Cortex of kidney (tissue), 1 donor: Measurements from ENCODE around the gene WDR49.

ENCODE experiments used
- DNase-seq: peaks from one replicate; lab custom pipeline; 2025; lab: John Stamatoyannopoulos, UW

Gene WDR49

DNA sequence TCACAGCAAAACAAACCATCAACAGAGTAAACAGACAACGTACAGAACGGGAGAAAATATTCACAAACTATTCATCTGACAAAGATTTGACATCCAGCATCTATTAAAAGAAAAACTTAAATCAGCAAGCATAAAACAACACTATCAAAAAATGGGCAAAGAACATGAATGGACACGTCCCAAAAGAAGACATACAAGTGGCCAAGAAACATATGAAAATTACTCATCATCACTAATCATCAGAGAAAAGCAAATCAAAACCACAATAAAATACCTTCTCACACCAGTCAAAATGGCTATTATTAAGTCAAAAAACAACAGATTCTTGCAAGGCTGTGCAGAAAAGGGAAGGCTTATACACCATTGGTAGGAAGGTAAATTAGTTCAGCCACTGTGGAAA, 166.2 kb downstream of the WDR49 start:
- DNase-seq = no peak

DNA sequence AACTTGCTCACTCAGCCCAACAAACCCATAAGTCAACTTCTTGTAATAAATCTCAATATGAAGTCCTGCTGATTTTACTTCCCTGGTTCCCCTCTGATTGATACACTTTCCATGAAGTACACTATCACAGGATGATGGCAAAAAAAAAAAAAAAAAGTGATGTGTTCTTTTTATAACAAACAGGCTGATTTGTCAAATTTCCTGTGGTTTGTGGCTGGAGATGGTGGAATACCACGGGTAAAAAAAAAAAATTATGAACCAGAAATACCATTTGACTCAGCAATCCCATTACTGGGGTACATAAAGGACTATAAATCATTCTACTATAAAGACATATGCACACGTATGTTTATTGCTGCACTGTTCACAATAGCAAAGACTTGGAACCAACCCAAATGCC, 169.2 kb downstream of the WDR49 start:
- no peak for DNase-seq

DNA sequence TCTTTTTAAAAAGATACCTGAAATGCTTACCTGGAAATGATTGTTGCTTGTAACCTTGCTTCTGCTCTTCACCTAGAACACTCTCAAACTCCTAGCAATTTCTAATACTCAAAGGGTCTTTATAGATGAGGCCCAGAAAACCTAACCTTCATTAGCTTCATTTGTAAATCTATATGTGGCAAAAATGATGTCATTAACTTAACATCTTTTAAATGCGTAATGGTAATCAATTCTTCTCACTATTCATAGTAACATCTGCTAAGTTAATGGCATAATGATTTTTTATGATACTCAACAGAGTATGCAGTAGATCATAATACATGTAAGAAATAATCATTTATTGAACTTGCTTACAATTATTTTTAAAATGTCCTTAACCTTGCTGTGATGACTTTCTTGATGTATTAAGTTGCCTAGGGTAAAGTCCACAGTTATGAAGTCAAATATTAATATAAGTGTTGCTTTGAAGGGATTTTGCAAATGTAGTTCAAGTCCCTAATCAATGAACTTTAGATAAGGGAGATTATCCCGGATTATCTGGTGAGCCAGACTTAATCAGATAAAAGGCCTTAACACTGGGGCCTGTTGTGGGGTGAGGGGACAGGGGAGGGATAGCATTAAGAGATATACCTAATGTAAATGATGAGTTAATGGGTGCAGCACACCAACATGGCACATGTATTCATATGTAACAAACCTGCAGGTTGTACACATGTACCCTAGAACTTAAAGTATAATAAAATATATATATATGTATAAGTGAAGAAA, 169.8 kb downstream of the WDR49 start:
- no peak for DNase-seq

DNA sequence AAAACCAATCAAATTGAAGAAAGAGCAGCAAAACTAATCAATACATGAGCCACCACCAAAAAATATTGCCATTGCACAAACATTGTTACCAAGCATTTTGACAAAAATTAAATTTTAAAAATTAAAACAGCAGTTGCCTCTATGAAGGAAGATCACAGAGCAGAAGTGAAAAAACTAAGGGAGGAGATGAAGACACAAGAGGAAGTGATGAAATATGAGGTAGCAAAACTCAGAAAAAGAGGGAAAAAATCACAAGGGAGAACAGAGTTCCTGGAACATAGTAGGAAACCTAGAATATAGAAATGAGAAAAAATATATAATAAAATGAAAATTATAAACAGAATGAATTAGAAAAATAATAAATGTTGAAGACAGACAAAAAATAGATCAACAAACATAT, 172.6 kb downstream of the WDR49 start:
- no peak for DNase-seq

DNA sequence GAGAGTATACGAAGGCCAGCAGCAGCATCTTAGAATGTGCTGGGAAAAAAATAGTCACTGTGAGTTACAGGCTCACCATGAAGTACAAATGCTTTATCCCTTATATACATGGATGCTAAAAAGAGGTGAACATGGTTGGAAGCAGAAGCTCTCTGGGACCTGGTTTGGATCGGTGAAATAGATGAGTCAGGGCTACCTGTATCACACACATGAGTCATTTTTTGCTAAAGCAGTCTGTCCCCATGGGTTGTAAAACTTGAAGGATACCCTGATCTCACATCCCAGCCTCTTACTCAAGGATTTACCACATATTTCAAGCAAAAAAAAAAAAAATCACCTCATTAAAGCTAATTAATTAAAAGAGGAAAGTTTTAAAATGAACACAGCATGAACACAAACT, 173.0 kb downstream of the WDR49 start:
- DNase-seq = no peak

DNA sequence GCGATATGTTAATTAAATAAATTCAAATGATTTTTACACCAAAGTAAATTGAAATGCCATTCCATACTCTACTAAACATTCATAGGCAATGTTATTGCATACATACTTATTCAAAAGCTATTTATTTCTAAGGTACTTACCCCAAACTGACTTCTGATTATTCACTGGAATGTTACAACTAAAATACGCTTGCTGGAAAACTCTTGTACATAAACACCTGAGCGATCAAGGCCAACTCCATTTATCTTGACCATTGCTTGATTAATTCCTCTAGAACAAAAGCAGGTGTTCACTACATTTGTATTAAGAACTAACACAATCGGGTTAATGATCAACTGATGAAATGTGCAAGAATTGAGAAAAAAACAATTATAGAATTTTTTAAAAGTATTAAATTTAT, 179.9 kb downstream of the WDR49 start, which contains the start of gene SERPINI2:
Gene SERPINI2 (minus strand): TSS at position 180 of the 400 bp plus-strand sequence. CDS start 2,208 bp downstream, outside the sequence.
- DNase-seq = no peak

DNA sequence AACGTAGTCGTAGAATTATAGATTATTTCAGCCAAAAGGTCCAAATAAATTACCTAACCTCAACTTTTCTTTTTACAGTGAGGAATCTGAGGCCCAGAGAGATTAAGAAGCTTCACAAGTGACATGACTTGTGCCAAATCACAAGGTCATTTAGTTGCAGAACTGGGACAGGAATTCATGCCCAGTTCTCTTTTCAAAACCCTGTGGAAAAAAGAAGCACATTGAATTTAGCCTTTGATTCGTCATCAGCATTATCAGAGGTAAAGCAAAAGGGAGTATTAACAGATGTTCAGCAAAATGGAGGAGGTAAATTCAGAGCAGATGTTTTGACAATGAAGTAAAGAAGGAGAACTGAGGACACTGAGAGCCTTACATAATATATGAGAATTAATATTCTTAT, 184.4 kb downstream of the WDR49 start:
- DNase-seq = no peak

DNA sequence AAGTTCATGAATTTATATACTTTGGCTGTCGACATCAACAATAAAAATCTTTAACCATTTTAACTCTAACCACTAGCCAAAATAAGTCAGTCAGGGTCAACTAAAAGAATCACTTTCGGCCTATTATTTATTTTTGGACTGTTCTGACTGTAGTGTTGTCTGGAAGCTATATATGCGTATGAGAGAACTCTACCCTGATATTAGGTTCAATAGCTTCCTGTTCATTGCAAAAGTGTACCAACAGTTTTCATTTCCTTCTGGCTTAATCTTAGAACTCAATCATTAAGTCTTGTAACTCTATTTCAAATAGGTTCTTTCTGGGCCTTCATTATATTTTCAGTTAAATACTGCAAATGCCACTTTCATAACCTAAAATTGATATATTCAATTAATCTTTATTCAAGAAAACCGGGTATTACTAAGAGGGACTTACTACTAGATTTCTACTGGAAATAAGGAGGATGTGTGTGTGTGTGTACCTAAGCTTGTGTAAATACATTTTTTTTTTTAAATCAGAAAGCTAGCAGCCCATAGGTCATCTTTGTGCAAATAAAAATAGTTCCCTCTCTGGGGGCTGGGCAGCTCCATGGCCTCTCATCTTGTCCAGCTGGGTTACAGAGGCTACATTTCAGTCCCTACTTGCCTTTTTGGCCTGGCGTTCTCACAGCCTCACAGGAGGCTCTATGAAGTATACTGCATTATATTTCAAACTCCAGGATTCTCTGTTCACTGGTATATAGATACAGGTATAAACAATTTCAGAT, 185.7 kb downstream of the WDR49 start:
- DNase-seq = no peak

DNA sequence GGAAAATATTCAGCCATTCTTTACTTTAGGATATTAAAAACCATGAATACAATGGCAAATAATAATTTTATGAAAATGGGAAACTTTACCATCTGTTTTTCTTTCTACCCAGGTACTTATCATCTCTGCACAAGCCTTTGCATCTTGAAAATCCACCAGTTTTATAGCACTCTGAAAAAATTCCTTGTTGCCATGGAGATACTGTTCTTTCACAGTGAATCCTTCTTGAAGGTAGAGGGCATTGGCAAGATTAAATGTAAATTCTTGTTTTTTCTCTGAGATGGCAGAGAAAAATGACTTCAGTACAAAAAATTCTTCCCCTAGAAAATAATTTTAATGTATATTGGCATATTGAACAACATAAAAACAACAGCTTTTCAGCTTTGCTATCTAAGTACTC, 186.8 kb downstream of the WDR49 start:
- no peak for DNase-seq

DNA sequence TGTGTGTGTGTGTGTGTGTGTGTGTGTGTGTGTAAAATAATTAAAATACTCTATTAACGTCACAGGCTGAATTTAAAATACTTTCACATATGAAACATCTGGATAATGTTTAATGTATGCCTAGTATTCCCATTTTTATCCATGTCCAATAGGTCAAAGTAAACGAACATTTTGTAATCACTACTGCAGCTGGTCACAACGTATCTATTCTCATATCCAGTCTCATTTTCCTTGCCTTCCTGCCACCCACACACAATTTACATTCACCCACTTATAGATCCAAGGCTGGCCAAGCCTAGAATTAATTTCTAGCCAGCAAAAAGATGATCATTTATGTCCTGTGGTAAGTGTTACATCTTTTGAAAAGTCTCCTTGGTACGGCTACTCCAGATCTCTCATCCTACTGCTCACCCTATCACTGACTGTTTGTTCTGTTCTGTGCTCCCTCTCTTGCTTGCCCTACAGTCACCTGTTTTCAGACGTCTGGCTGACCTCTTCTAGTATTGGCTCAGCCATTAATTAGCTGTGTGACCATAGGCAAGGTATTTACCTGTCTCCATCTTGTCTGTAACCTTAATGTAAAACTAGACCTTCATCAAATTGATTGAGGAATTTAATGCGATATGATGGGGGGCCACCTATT, 197.5 kb downstream of the WDR49 start:
- DNase-seq = no peak

DNA sequence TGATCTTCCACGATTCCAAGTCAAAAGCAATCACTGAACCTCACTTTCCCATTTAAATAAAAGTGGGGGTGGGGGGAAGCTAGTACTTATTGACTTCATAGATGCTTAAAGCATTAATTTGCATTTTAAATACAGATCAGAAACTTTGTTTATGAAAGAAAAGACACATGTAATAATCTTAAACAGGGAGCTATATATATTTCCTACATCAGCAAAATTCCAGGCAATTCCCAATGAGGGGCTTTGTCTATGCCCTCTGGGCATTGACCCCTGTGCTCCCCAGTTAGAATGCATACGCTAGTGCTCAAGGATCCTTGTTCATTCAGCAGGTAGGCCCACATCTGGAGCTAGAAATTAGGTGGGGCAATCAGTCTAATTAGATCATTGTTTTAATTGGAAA, 199.9 kb downstream of the WDR49 start:
- no peak for DNase-seq

DNA sequence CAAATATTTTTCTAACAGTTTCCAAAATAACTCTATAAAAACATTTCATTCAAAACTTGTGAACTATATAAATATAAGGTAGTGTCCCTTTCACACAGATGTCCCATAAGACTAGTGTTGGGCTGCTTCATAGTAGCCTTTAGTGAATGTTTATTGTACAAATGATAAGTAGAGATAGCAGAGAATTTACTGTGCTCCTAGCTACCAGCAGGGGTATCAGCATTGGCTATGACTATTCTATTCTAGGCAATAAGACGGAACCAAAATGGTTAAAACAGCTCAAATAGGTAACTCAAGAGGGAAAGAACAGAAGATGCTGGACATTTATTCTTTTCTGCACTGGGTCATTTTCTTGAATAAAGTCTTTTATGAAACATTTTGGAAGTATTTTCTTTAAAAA, 202.5 kb downstream of the WDR49 start:
- DNase-seq = no peak

DNA sequence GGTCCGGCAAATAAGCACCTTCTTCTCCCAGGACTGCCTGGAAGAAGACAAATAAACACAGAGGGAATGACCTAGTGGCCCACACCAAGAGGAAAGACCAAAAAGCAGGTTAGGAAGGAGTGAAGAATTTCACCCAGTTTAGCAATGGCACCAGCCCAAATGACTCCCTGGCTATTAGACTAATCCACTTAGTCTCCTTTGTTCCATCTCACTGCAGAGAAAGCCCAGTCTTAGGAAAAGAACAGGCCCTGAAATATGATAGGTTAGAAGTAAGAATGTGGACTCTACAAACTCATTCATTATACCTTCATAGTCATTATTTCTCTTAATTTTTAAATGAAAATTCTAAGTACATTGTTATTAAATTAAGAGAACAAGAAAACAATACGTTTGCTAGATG, 203.1 kb downstream of the WDR49 start:
- no peak for DNase-seq

DNA sequence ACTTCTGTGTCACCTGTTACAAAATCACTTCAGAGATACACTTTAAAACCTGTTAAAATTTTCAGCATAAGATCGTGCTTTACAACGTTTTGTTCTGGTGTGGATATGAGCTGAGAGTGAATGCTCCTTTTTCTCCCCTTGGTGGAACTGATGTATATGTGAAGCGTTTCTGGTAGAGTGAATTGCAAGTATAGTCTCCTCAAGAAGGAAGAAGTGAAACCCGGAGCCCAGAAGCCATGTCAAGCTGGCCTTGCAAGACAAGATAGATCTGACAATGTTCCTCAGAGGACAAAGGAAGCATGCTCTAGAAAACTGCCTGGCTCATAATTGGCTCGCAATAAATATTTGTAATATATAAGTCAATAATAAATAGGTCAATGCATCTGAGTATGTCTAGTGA, 203.5 kb downstream of the WDR49 start:
- DNase-seq = no peak

DNA sequence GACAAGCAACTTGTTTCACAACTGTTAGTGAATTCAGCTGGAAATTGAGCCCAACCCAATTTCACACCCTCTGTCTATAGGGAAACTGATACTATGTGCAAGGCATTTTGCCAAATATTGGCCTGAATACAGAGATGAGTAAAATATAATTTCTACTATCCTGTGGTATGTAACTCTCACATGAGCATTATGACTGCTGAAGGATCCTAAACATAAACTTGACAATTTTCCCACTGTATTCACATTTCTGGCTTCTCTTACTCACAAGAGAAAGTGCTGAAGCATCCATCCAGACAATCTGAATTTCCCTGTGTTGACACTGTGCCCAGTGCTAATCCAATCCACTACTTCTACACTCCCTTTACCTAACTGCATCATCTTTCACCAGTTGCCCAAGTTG, 208.3 kb downstream of the WDR49 start:
- DNase-seq = no peak

DNA sequence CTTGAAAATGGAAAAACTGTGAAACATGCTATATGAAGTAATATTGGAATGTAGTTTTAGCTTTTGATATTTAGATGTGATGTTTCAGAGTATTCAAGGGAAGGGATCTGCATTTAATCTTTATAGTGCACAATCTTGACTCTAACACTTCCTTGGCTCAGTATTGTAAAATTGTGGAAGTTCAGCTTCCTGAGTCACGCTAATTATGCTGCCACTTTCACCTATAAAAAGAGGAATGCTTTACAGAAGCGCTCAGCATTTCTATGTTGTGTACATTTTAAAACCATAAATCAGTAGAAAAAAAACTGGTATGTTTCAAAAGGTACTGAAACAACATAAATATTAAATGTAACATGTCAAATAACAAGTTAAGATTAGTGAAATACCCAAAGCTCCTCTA, 212.5 kb downstream of the WDR49 start:
- DNase-seq = no peak

DNA sequence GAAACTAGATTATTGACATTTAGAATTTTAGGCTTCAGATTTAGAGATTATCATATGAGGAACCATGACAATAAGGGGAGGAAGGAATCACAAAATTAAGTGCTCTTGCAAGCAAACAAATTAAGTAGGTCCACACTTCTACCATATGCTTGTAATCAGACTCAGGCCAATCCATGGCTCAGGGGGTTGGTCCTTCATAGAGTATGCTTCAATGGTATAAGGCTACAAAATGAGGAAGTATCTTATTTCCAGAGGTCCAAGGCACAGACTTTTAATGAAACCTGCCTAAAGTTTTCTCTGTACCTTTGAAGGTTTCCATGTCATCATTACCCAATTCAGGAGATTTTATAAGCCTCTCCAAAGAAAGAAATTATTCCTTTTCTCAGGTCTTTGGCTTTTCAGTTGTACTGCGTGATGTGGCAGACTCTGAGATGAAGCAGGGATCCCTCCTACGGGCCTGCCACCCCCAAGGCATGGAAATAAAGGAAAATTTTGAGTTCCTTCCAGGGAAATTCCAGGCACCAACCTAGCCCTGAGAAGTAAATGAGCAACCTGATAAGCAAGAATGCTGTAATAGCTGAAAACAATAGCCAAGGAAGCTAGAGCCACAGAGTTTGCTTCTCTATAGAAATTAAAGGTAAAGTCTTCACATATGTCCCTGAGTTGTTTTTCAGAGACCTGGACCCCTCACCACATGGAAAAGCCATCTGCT, 216.2 kb downstream of the WDR49 start:
- no peak for DNase-seq
